Measurements from ENCODE around the gene SLC27A6.

GRCh38 chr5:129048509-129048908 is 83.2 kb downstream of the SLC27A6 start:
- no peak for TF ChIP-seq CTCF (IDR thresholded peaks at IDR 0.05 in 2 of 3, conservative IDR thresholded peaks at IDR 0.05 in 1 of 3; ENCODE audit: borderline replicate concordance in 1 of 3, insufficient read depth in 1 of 3, low read depth in 2 of 3, low read length in 2 of 3)
- TF ChIP-seq POLR2A (IDR thresholded peaks at IDR 0.05; ENCODE audit: borderline replicate concordance, extremely low read depth, insufficient read depth, insufficient read length): no peak
- TF ChIP-seq CEBPB (IDR thresholded peaks at IDR 0.05; ENCODE audit: low read depth): no peak
- TF ChIP-seq SP1 (IDR thresholded peaks at IDR 0.05; ENCODE audit: low read depth): no peak
- TF ChIP-seq SIN3A (IDR thresholded peaks at IDR 0.05; ENCODE audit: low read depth): no peak
- no peak for TF ChIP-seq POLR2AphosphoS5 (IDR thresholded peaks at IDR 0.05; ENCODE audit: low read depth, low read length)
- TF ChIP-seq REST (IDR thresholded peaks at IDR 0.05; ENCODE audit: low read depth): no peak
